CD4-positive, alpha-beta T cell treated with Interleukin-4 for 1 hour (primary cell): ENCODE measurements around the gene COL12A1.
"Not testable (repeated sequence)": the region's sequence is repeated elsewhere in the genome, so short reads cannot be mapped to it uniquely, and the experiment has no call there.

Experiments used
- DNase-seq, 2 donors: peaks; one replicate each; pipeline ENCODE4 v3.0.0-alpha.2; 2020 to 2022

Gene COL12A1

DNA sequence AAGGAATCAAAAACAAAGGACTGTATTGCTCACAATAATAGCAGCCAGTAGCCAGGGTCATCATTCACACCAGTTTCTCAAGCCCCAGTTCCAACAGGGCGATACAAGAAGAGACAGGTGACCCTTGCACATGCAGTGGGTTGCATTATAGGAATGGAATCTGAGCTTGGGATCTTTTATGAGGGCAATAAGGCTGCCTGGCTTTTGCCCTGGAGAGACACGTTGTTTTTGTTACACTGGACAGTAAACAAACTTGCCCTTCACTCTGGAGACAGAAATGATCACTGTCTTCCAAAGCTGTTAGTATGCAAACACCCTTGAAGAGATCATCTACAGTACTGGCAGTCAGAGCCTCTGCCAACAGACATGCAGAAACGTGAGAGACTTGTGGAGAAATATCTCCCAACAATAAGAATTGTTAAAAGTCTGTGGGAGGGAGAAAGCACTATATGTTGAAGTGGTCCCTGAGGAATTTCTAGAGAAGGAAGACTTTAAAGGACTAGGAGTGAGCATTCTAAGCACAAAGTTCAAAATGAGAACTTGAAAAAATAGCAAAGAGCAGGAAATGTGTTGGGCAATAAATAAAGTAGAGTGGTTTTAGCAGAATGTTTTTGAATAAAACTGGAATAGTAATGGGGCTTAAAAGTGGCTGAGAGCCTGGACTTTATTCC lies 6.2 kb upstream of the COL12A1 start:
- no peak for DNase-seq

DNA sequence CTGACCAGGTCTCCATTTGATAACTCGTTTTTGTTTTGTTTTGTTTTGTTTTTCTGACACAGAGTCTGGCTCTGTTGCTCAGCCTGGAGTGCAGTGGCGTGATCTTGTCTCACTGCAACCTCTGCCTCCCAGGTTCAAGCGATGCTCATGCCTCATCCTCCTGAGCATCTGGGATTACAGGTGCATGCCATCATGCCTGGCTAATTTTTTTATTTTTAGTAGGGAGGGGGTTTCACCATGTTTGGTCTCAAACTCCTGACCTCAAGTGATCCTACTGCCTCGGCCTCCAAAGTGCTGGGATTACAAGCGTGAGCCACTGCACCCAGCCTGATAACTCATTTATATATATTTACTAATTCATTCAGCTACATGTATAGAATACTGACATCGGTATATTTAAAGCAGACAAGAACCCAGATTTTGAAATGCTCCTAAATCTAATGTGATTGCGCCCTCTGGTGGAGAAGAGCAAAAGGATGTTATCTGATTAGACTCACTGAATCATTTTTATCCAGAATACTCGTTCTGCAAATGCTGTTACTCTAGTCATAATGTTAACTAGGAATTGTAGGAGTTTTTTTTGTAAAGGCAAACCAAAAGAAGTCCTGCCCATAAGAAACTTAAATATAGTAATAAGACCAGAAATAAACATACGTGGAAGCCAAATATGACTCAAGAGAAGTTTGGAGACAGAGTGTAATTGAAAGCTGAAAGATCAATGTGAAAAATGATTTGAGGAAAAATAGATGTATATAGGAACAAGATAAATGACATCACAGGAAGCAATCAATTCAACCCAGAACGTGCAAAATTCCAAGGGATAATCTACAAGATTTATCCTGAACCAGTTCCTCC lies 5.3 kb upstream of the COL12A1 start:
- peak in 1 of 2 donors; percentile 66 for DNase-seq

DNA sequence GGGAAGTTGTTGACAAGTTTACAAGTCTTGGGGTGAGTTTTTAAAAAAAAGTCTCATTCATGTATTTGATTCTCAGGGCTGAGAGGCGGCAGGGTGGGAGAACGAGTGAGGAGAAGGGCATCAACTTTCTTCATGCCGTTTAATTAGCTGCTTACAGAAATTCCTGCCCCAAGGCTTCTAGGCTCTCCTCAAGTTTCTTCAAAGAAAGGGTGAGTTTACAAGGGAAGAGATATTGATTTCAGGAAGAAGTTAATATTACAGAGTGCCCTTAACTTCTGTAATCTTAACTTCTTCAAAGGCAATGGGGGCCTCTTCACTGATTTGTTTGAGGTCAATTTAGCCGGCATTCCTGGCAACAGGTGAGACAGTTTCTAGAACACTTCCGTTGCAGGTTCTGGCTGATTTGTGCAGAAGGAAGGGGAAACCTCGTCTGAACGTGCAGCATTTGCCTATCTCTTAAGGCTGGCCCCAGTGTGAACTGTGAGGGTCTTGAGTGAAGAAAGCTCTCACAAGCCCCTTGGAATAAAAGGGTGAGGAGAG lies 3.4 kb upstream of the COL12A1 start:
- no peak for DNase-seq

DNA sequence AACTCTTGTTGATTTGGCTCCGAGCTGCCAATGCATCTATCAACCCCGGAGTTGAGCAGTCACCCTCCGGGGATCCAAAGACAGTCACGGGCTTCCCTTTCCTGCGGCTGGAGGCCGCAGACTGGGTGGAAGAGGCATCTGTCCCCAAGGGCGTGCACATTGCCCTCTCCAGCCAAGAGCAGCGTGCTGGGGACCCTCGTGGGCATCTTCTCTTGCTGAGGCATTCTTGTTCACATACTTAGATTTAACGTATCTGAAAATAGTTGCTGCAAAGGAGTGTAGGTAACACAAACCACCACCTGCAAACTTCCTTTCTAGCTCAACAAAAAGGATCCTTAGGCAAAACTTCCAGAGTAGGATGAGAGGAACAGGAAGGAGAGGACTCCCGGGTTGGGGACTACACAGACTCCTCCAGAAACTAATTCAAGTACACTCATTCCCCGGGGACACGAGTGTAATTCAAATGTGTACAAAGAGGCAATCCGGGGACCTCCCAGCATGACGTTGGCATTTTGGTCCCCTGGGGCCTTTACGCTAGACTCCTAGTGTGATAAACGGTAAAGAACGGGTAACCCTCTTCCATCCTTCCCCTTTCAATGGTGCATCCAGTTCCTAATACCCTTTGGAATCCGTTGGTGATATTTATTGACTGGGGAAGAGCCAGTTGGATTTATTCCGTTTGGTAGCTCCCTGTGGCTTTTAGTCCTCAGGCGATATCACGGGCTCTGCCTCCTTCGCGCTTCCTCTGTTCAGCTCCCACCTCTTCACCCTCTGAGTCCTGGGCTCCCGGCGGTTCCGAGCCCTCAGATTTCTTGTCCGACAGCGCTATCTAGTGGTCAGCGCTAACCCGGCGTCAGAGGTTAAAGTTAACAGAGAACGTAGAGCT lies 2.7 kb upstream of the COL12A1 start:
- DNase-seq, result peak; percentile 78 to 80

DNA sequence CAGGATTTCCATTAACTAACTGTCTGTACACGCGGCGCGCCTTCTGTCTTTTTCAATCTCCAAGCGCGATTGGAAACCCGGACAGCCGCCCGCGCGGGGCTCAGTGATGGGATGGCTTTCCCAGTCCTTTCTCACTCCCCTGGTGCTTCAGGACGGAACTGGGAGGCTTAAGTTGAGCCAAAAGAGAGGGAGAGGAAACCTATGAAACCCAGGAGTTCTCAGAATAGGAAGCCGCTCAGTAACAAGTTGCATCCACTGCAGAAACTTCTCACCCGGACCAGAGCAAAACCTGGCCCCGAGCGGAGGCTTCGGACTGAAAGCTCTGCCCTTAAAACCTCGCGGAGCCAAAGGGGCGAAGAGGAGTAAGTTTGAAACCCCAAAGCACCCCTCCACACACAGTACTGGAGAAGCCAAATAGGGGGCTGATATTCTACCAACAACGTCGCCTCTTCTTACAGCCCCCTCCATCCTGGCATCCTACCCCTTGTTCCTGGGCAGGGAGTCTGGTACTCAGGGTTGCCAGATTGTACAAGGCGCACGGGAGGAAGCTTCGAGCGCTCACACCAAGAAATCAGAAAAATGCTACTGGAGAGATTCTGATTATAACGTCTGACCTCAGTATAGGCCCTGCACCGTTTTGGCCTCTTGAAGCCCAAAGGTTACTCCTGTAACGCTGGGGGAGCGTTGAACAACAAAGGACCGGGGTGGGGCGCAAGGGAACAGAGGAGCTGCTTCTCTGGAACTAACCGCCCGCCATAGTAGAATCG lies 906 bp upstream of the COL12A1 start:
- DNase-seq, result no peak

DNA sequence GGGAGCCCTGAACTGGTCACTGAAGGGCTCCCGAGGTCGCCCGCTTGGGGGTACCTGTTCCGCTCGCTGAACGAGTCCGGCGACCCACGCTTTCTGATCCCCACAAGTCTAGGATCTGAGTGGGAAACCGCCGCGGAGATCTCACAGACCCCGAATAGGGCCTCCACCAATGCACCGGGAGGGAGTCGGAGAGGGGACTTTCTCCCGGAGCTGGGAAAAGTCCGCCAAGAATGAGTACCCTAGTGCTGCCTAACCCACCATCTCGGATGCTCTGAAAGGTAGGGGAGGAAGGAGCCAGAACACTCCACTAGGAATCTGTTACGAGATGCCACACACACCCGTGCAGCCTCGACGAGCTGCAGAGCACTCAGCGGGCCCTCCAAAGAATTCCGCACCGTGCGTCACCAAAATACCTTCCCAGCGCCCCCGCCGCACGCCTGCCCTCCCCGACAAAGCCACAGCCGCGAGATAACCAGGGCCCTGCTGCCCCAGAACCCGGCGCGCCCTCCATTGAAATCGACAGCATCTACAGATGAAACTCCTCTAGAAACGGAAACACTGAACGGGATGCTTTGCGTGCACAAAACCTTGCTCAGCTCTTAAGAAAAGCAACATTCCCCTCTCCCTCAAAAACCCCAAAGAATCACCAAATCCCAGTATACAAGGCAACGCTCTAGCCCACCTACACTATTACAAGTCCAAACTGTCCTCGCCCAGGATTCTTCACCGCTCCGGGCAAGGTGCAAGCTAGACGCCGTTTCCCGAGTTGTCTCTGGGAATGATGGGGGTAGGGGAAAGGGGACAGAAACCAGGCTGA lies 686 bp downstream of the COL12A1 start:
- no peak for DNase-seq

DNA sequence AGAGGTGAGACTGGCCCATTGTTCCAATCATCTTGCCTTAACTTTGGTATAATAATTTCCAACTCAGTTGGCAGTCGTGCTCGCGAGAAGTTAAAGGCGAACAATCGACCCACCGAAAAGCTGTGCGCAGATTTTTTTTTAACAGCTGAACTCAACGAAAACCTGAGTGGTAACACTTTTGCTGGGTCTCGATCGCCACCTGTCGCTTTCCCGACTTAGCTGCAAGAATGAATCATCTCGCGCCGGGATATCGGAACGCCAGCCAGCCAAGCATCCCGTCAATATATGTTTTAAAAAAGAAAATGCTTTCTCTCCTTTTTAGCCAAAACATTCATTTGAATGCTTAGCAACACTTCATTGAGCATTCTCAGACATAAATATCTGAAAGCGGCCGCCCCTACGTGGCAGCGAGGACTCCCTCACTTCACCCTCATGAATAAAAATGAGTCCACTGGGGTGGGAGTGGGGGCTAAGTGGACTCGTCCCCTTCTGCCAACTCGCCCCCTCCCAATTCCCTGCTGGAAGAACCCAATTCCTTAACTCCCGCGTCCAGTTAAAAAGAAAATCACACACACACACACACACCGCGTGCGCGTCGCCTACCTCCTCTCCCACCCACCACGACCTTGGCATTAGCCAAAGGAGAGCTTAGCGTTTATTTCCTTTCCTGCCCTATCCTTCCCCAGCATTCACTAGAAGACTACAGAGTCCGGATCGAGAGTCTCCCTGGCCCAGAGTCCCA lies 1.5 kb downstream of the COL12A1 start:
- DNase-seq, result peak in 1 of 2 donors; percentile 14

DNA sequence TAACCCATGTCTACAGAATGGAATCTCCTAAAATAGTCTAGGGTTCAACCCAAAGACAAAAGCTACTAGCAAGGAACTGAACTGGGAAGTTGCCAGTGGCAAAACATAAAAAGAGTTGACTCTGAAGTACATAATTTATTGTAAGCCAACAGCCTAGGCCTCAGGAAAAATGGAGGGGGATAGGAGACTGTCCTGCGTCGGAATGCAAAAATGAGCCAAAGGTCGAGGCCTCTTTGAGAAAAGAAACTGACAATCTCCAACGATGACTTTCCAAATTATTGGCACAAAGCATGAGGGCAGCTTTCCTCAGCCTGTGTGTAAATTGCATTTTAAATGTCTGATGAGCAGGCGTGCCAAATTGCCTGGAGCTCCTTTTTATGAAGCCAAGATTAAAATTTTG lies 2.1 kb downstream of the COL12A1 start:
- no peak for DNase-seq

DNA sequence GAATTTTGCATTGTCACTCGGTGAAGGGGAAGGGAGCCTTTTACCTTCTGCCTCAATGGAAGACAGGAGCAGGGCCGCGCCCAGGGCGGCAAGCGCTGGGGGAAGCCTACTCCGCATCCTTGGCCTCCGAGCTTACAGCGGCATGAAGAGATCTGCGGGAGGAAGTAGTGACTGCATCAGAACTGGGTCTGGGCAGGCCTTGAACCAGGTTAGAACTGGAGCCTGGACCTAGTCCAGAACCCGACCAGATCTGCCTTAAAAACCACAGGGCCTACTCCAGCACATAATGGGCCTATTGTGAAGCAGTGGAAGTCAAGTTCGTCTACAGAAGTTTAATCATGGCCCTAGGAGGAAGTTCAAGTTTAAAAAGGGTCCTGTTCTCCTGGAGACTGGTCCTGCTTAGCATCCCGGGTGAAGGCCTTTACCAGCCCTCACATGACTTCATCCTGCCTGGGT lies 3.1 kb downstream of the COL12A1 start:
- no peak for DNase-seq

DNA sequence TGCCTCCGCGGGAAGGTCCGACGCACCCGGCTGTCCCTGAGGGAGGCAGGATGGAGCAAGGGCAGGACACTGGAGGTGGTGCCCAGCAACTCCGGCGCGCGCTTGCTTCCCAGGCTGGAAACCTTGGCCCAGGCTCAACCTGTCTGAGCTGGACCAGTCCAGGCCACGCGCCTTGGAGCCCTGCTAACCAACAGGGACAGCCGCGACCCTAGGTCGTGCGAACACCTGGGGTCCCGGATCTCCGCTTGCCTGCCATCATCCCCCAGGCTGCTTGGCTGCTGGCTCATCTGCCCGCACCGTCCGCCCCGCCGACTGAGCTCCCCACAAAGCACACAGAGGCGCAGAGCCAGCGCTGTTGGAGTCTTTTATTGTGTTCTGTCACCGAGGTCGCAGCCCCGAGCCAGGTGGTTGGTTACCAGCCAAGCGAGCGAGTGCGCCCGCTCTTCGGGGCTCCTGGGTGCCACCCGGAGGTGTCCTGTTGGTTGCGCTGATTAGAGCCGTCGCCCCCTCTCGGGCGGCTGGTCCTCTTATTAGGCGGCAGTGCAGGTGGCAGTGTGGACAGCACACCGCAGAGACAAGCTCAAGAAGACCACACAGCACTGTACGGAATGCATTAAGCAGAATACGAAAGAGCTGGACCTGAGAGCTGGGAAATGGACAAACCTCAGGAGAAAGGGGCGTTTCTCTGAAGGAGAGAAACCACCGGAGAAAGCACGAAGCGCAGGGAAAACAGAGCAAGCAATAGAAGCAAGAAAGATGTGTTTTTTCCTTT lies 3.8 kb downstream of the COL12A1 start:
- DNase-seq, result no peak

DNA sequence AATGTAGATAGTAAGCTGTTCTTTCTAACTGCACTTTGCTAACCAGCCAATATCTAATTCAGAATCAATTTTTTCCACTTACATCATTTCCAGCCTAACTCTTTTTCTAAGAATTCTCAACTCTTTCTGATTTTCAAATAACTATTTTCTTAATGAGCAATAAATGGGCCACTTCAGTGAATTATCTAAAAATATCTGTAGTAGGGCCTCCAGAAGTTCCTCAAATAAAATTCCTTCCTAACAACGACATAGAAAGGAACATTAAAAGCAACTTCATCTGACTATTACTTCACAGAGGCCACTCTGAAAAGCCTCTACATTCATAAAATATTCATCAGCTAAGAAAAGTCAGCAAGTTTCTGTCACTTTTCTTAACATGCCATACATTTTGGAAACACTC lies 4.8 kb downstream of the COL12A1 start:
- no peak for DNase-seq

DNA sequence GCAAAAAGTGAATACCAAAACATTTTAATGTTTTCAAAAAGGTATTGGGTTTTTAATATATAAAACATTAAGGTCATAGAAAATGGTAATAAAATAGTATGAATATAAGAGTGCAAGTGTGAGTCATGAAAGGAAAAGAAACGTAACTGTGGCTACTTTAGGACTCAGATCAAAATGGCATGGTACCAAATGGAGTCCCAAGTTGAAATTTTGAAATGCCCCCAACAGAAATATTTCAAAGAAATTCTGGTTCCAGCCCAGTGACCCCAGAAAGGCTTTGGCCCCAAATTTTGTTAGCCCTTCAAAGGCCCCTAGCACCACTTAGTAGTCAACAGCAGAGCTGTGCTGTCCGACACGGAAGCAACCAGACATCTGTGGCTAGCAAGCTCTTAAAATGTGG lies 6.0 kb downstream of the COL12A1 start:
- DNase-seq, result no peak

DNA sequence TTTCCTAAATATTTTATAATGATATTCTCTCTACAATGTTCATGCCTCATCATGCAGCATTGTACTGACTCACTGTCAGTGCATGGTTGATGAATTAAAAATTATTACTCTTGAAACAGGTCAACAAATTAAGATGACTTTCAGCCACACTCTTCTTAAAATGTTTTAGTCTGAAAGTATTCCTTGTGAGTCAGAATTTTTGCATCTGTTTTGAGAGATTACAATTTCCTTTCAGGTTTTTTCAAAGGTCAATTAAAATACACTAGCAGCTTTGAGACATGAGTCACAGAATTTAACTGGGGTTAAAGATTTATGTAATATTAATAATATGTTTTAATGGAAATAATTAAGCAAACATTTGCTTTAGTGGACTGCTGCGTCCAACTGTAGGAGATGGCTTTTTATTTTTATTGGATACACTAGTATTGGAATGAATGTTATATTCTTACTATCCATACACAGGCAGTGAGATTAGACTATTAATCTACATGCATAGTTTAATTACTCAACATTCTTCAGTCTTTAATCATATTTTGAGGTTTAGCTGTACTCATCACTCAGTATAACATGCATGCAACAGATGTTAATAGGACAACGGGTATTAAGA lies 9.7 kb downstream of the COL12A1 start:
- no peak for DNase-seq

DNA sequence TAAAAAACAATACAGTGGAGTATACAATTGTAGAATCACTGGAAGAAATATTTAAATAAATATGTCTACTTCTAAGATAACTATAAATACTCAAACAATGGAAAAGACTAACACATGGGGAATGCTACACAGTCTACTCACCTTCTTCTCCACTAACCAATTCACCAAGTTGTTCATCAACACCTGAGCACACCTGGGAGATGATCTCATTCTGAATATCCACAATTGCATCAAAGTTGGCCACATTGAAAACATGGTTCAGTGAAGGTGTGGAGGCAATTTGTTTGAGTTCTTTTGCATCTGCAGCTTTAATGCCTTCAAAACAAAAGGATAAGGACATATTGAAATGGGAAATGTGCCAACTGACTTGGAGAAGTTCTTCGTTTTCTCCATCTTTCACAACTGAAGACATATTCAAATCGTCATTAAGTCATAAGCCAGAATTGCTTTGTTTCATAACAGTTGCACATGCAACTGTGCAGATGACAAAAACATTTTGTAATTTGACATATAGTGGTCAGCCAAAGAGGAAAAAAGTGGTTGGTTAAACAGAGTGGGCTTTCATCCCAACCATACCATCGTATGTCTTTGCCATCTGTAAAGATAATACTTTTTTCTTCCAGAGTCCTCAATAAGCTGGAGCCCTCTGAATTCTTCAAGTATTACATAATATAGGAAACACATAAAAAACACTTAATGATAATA lies 17.5 kb downstream of the COL12A1 start:
- no peak for DNase-seq

DNA sequence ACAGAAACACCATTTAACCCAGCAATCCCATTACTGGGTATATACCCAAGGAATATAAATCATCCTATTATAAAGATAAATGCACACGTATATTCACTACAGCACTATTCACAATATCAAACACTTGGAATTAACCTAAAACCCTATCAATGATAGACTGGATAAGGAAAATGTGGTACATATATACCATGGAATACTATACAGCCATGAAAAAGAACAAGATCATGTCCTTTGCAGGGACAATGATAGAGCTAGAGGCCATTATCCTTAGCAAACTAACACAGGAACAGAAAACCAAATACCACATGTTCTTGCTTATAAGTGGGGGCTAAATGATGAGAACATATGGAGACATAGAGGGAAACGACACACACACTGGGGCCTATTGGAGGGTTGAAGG lies 19.3 kb downstream of the COL12A1 start:
- not testable (repeated sequence) for DNase-seq

DNA sequence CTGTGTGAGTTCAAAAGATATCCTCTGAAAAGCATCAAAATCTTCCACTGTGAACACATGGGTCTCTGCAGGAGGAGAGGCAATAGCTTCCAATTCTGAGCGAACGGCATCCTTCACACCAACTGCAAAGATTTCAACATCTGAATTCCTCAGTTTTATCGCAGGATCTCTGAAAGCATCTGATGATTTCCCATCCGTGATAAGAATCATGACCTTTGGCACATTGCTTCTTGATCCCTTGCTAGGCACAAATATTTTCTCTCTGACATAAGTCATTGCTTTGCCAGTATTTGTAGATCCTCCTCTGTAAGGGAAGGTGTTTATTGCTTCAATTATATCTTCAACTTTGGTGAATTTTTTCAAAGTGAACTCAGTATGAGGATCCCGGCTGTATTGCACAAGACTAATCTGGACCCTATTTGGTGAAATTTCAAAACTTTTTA lies 22.7 kb downstream of the COL12A1 start:
- no peak for DNase-seq

DNA sequence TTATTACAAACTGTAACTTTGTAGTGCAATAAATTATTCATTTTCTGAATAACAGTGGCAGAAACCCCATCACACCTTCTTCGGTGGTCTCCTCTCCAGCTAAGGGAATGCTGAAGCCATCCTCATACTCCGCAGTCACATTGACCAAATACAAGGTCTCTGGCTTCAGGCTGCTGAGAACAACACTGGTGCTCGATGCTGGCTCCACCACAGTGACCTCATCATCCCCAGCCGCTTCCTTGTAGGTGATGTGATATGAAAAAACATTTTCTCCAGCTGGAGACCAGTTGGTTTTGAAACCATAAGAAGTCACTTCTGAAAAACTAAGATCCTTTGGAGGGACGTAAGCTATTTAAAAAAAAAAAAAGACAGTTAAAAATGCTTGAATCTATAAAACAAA lies 25.0 kb downstream of the COL12A1 start:
- no peak for DNase-seq

DNA sequence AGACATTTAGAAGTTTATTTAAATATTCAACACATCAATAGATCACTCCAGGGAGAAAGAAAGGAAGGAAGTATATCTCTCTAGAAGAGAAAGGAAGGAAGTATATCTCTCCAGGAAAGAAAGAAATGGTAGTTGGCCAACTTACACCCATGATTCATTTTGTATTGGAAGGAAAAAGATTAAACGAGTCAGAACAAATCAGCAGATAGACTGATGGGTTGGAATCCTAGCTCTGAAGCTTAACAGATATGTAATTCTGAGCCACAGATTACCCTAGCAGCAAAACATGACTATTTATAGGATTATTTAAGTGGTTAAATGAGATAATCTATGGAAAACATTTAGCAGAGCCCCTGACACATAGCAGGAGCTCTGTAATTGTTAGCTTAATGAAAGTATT lies 27.1 kb downstream of the COL12A1 start:
- DNase-seq, result no peak
